ENCODE data around the gene ZNF805.
"Not testable (repeated sequence)": the region's sequence is repeated elsewhere in the genome, so short reads cannot be mapped to it uniquely, and the experiment has no call there.

DNA sequence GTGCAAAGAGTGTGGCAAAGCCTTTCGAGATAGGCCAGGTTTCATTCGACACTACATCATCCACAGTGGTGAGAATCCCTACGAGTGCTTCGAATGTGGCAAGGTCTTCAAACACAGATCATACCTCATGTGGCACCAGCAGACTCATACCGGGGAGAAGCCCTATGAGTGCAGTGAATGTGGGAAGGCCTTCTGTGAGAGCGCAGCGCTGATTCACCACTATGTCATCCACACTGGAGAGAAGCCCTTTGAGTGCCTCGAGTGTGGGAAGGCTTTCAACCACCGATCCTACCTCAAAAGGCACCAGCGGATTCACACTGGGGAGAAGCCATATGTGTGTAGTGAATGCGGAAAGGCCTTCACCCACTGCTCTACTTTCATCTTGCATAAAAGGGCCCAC is 13.3 kb downstream of the ZNF805 start:
- TF ChIP-seq, protein P1, sequence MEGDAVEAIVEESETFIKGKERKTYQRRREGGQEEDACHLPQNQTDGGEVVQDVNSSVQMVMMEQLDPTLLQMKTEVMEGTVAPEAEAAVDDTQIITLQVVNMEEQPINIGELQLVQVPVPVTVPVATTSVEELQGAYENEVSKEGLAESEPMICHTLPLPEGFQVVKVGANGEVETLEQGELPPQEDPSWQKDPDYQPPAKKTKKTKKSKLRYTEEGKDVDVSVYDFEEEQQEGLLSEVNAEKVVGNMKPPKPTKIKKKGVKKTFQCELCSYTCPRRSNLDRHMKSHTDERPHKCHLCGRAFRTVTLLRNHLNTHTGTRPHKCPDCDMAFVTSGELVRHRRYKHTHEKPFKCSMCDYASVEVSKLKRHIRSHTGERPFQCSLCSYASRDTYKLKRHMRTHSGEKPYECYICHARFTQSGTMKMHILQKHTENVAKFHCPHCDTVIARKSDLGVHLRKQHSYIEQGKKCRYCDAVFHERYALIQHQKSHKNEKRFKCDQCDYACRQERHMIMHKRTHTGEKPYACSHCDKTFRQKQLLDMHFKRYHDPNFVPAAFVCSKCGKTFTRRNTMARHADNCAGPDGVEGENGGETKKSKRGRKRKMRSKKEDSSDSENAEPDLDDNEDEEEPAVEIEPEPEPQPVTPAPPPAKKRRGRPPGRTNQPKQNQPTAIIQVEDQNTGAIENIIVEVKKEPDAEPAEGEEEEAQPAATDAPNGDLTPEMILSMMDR (IDR thresholded peaks at IDR 0.05 in 2 of 3, conservative IDR thresholded peaks at IDR 0.05 in 1 of 3; ENCODE audit: borderline replicate concordance in 1 of 3, insufficient read depth in 1 of 3, low read depth in 2 of 3, low read length in 2 of 3) = not testable (repeated sequence)
- TF ChIP-seq SP1 (IDR thresholded peaks at IDR 0.05; ENCODE audit: low read depth); RAD21 (IDR thresholded peaks at IDR 0.05; ENCODE audit: low read depth); ZNF274 (IDR thresholded peaks at IDR 0.05; ENCODE audit: low read depth, low read length); POLR2A (IDR thresholded peaks at IDR 0.05; ENCODE audit: borderline replicate concordance, extremely low read depth, insufficient read depth, insufficient read length); EZH2 (IDR thresholded peaks at IDR 0.05); TCF7L2 (IDR thresholded peaks at IDR 0.05; ENCODE audit: borderline replicate concordance, extremely low read depth, insufficient read depth, insufficient read length); CEBPB (IDR thresholded peaks at IDR 0.05; ENCODE audit: low read depth); POLR2AphosphoS5 (IDR thresholded peaks at IDR 0.05; ENCODE audit: low read depth, low read length); JUND (IDR thresholded peaks at IDR 0.05): not testable (repeated sequence)
- TF ChIP-seq, protein P2, sequence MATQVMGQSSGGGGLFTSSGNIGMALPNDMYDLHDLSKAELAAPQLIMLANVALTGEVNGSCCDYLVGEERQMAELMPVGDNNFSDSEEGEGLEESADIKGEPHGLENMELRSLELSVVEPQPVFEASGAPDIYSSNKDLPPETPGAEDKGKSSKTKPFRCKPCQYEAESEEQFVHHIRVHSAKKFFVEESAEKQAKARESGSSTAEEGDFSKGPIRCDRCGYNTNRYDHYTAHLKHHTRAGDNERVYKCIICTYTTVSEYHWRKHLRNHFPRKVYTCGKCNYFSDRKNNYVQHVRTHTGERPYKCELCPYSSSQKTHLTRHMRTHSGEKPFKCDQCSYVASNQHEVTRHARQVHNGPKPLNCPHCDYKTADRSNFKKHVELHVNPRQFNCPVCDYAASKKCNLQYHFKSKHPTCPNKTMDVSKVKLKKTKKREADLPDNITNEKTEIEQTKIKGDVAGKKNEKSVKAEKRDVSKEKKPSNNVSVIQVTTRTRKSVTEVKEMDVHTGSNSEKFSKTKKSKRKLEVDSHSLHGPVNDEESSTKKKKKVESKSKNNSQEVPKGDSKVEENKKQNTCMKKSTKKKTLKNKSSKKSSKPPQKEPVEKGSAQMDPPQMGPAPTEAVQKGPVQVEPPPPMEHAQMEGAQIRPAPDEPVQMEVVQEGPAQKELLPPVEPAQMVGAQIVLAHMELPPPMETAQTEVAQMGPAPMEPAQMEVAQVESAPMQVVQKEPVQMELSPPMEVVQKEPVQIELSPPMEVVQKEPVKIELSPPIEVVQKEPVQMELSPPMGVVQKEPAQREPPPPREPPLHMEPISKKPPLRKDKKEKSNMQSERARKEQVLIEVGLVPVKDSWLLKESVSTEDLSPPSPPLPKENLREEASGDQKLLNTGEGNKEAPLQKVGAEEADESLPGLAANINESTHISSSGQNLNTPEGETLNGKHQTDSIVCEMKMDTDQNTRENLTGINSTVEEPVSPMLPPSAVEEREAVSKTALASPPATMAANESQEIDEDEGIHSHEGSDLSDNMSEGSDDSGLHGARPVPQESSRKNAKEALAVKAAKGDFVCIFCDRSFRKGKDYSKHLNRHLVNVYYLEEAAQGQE (IDR thresholded peaks at IDR 0.05; ENCODE audit: low read depth) = not testable (repeated sequence)
- TF ChIP-seq, protein P3, sequence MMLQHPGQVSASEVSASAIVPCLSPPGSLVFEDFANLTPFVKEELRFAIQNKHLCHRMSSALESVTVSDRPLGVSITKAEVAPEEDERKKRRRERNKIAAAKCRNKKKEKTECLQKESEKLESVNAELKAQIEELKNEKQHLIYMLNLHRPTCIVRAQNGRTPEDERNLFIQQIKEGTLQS (IDR thresholded peaks at IDR 0.05) = not testable (repeated sequence)
- TF ChIP-seq, protein P4, sequence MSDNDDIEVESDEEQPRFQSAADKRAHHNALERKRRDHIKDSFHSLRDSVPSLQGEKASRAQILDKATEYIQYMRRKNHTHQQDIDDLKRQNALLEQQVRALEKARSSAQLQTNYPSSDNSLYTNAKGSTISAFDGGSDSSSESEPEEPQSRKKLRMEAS (IDR thresholded peaks at IDR 0.05) = not testable (repeated sequence)
- TF ChIP-seq, protein P5, sequence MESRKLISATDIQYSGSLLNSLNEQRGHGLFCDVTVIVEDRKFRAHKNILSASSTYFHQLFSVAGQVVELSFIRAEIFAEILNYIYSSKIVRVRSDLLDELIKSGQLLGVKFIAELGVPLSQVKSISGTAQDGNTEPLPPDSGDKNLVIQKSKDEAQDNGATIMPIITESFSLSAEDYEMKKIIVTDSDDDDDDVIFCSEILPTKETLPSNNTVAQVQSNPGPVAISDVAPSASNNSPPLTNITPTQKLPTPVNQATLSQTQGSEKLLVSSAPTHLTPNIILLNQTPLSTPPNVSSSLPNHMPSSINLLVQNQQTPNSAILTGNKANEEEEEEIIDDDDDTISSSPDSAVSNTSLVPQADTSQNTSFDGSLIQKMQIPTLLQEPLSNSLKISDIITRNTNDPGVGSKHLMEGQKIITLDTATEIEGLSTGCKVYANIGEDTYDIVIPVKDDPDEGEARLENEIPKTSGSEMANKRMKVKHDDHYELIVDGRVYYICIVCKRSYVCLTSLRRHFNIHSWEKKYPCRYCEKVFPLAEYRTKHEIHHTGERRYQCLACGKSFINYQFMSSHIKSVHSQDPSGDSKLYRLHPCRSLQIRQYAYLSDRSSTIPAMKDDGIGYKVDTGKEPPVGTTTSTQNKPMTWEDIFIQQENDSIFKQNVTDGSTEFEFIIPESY (IDR thresholded peaks at IDR 0.05; ENCODE audit: extremely low read depth, insufficient replicate concordance, low read length) = not testable (repeated sequence)

All from HCT116 (cell line).